AG09319 (cell line): ENCODE results near the gene HMGA1.

Source experiments
- DNase-seq: peaks from one replicate; pipeline ENCODE4 v3.0.0-alpha.2; 2010; ENCODE audit warnings: low read depth; ENCODE audit errors: extremely low read depth
- TF ChIP-seq, protein P1 (sequence below): IDR thresholded peaks from 2 replicates; pipeline ENCODE4 v1.5.1; 2011; ENCODE audit warnings: low read depth, mild to moderate bottlenecking, inconsistent platforms, low read length, moderate library complexity

HMGA1 gene

DNA sequence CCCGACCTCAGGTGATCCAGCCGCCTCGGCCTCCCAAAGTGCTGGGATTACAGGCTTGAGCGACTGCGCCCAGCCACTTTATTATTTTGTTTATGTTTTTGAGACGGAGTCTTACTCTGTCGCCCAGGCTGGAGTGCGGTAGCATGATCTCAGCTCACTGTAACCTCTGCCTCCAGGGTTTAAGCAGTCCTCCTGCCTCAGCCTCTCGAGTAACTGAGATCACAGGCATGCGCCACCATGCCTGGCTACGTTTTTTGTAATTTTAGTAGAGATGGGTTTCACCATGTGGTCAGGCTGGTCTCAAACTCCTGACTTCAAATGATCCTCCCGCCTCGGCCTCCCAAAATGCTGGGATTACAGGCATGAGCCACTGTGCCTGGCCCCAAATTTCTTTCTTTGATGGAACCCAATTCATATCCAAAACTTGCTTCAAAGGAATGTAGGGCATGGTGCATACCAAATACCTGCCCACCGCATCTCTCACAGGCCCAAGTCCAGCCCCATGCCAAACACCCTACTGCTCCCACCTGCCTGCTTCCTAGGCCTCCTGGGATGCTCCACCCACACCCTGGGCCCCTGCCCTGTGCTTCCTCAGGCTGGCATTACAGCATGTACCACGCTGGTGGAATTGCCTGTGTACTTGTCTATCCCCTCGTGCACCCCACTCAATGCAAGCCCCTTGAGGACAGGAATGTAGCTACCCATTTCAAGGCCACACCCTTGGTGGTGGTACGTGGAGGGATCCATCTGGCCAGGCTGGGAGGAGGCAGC is 4.9 kb upstream of the HMGA1 start:
- TF ChIP-seq, protein P1, sequence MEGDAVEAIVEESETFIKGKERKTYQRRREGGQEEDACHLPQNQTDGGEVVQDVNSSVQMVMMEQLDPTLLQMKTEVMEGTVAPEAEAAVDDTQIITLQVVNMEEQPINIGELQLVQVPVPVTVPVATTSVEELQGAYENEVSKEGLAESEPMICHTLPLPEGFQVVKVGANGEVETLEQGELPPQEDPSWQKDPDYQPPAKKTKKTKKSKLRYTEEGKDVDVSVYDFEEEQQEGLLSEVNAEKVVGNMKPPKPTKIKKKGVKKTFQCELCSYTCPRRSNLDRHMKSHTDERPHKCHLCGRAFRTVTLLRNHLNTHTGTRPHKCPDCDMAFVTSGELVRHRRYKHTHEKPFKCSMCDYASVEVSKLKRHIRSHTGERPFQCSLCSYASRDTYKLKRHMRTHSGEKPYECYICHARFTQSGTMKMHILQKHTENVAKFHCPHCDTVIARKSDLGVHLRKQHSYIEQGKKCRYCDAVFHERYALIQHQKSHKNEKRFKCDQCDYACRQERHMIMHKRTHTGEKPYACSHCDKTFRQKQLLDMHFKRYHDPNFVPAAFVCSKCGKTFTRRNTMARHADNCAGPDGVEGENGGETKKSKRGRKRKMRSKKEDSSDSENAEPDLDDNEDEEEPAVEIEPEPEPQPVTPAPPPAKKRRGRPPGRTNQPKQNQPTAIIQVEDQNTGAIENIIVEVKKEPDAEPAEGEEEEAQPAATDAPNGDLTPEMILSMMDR: no peak
- no peak for DNase-seq

- TF ChIP-seq, protein P1: no peak
- no peak for DNase-seq
These were observed 3.8 kb upstream of the HMGA1 start for GRCh38 chr6:34232901-34233300.

DNA sequence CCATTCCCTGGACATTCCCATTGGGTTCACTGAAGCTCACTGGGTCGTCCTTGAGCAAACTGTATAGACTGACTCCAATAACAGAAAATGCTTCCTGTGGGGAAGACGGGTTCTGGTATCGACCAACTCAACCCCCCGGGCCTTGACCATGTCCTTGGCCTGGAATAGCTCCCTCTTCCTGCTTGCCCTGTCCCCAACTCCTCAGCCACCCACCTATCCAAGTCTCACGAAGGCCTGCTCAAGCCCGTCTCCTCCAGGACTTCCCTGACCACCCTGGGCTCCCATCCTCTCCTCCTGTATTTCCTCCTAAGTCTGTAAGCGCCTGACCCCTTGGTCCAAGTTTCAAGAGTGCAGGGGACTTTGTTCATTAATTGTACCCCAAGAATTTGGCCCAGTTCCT is 2.8 kb upstream of the HMGA1 start:
- DNase-seq: no peak
- TF ChIP-seq, protein P1: no peak

DNA sequence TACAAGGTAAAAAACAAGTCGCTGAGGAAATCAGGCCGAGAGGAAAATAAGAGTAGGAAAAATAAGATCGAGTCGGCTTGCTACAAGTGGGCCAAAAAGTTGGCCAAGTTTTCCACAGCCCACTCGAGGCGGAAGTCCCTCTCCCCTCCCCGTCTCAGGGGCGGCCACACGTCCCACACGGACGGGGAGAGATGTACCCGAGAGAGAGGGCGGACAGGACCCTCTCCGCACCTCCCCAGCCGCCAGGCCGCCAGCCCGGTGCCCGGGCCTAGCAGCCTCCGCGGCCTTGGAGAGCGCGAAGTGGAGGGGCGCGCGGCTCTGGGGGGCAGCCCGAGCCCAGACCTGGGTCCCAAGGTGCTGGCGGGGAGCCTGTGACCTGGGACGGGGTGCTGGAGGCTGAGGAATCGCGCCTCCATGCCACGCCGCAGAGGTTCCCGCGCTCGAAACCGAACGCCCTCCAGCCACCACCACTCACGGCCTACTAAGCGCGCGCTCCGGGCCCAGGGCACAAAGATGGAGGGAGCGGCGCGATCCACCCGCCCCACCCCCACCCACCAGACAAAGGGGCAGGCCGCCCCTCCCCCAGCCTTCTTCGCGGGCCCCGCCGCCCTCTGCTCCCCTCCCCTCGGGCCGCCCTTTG is 1.9 kb upstream of the HMGA1 start:
- no peak for DNase-seq
- TF ChIP-seq, protein P1: no peak

DNA sequence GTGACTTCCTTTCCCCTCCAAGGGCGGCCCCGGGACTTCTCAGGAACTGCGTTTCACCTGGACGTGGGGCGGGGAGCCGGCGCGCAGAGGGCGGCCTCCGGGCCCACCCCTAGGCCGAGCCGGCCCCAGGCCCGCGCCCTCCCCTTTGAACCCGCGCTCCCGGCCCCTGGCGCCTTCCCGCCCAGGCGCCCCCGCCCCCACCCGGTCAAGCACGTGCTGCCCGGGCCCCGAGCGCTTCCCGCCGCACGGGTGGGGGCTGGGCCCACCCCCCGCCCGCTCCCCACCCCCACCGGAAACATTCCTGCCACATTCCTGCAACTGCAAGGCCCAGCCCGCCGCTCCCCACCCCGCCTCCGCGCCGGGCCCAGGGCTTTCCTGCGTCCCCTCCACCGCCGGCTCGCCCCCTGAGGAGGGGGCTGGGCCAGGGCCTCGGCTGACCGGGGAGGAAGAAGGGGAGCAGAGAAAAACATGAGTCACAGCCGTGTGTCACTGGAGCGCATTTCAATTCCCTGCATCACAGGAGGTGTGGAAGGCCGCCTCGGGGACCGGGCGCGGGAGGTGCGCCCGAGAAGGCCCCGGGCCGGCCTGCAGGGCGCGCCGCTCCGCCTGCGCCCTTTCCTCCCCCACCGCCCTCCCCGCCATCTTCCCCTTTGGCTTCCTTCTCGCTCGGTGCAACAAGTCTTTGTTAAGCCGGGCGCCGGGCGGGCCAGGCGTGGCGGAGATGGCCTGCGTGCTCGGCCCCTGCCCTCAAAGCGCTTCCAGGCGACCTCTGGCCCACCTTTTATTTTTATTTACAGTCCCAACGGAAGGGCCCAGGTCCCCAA is 1.2 kb upstream of the HMGA1 start:
- DNase-seq: no peak

GRCh38 chr6:34236131-34236442 is 586 bp upstream of the HMGA1 start:
- no peak for DNase-seq
- TF ChIP-seq, protein P1: no peak

More for the DNA sequence above, 1.2 kb upstream of the HMGA1 start:
- TF ChIP-seq, protein P1: no peak

DNA sequence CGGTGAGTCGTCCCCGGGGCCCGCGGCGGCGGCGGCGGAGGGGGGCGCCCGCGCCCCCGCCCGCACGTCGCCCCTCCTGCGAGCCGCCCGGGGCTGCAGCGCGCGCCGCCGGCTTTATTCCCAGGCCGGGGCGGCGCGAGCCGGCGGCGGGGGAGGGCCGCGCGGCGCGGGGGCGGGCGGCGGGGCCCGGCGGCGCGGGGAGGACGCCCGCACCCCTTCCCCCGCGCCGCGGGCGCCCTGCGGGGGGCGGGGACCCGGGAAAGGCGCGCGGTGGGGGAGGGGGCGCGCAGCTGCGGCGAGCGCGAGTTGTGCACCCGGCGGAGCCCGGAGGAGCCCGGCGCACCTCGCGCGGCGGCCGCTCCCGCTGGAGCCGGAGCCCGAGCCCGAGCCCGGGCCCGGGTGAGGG is 646 bp downstream of the HMGA1 start:
- no peak for DNase-seq

More for the DNA sequence above, 646 bp downstream of the HMGA1 start:
- TF ChIP-seq, protein P1: no peak
